ENCODE results near the gene PAIP1. TPM values are rescaled to one million over a fixed set of nuclear protein-coding genes. Genes with fewer than 3 reads are reported as not detected.
A peak's percentile ranks its signal among the peaks of the same experiment; 100 is the strongest.

Gene PAIP1
- total and polyA plus RNA-seq, 2 donors (not counting 3 experiments of a cell fraction or from before 2014, with no cell fraction given) = 69.1 to 90.1 TPM

DNA sequence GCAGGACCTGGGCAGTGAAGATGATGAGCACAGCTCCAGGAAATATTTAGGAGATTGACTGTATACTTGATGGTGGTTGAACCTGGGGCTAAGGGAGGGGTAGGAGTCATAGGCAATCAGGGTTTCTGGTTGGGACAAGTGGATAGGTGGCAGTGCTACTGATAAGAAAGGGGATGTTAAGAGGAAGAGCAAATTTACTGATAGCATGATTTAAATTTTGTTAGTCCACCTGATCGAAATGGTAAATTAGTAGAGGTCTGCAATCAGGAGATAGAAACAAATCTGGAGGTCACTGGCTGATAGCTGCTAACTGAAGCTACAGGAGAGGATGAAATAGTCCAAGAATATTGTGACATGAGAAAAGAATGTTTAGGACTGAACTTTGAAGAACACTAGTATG lies 36.3 kb downstream of the PAIP1 start:
- dilution Hi-C loops (cut with MboI; ENCODE audit: extremely low pct_ligation_motif_present, low sequenced_read_pairs) (no loop called here), intact Hi-C loops (cut with micrococcal nuclease) (no loop called here)
- H2AFZ ChIP-seq (ENCODE audit: low read depth, low read length) = no peak overlapping the region
- H3K9me1 ChIP-seq (replicated peaks; ENCODE audit: control insufficient read depth, extremely low read depth, insufficient read depth, low read length) = no peaks in the 10 kb centered on the region
- H3K27ac ChIP-seq (ENCODE audit: insufficient read depth, low read depth, low read length) = no peak overlapping the region
- no peak for DNase-seq (ENCODE audit: low read depth, low spot score)
- FAIRE-seq = no peak
- no peak overlapping the region for H3K4me2 ChIP-seq (ENCODE audit: insufficient read depth, low read length)
- H4K20me1 ChIP-seq (replicated peaks; ENCODE audit: control insufficient read depth, extremely low read depth, insufficient read depth, low read length) = no peaks in the 10 kb centered on the region
- peaks cover 5 to 7% of the 10 kb centered on the region in 2 experiments for H3K36me3 ChIP-seq (ENCODE audit: control insufficient read depth in 2 of 2, extremely low read depth in 1 of 2, insufficient read depth in 2 of 2, low read length in 2 of 2)
- H3K27me3 ChIP-seq (ENCODE audit: control insufficient read depth in 2 of 2, insufficient read depth in 2 of 2, low read length in 2 of 2) = no peaks in the 10 kb centered on the region
- H3K4me1 ChIP-seq (ENCODE audit: control insufficient read depth, extremely low read depth, insufficient read depth, low read length) = peaks cover under 1% of the 10 kb centered on the region
- no TSS peak for BruUV-seq (replicated peaks)
- H3K79me2 ChIP-seq (ENCODE audit: control insufficient read depth, insufficient read depth, low read length) = no peaks in the 10 kb centered on the region
- H3K9ac ChIP-seq (replicated peaks; ENCODE audit: extremely low read depth, insufficient read depth, low read length) = no peak overlapping the region
- ChIA-PET CTCF (no interaction called here), POLR2A (no interaction called here)
- H3K4me3 ChIP-seq (replicated peaks in 1 of 3; ENCODE audit: insufficient read depth in 1 of 3, low read depth in 1 of 3, low read length in 3 of 3) = no peak overlapping the region
- no peaks in the 10 kb centered on the region for H3K9me3 ChIP-seq (replicated peaks; ENCODE audit: control insufficient read depth, insufficient read depth, low read length)
- no peak for TF ChIP-seq EZH2 (IDR thresholded peaks at IDR 0.05; ENCODE audit: borderline replicate concordance, low read depth, low read length, severe bottlenecking)

DNA sequence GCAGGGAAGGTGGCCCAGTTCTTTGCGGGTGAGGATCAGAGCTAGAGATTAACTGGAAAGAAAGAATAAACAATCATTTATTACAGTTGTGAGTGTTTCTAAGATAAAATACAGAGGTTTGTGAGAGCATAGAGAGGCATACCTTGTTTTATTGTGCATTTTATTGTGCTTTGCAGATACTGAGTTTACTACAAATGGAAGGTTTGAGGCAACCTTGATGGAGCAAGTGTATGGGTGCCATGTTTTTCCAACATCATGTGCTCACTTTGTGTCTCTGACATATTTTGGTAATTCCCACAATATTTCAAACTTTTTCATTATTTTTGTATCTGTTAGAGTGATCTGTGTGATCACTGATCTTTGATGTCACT lies 41.2 kb downstream of the PAIP1 start:
- Histone ChIP-seq H3K27me3 (ENCODE audit: control insufficient read depth in 2 of 2, insufficient read depth in 2 of 2, low read length in 2 of 2) (no peaks in the 10 kb centered on the region), H4K20me1 (replicated peaks; ENCODE audit: control insufficient read depth, extremely low read depth, insufficient read depth, low read length) (no peaks in the 10 kb centered on the region), H3K4me1 (ENCODE audit: control insufficient read depth, extremely low read depth, insufficient read depth, low read length) (peaks cover 11% of the 10 kb centered on the region), H2AFZ (ENCODE audit: low read depth, low read length) (peak overlapping the region; percentile 80), H3K4me3 (replicated peaks in 1 of 3; ENCODE audit: insufficient read depth in 1 of 3, low read depth in 1 of 3, low read length in 3 of 3) (peak overlapping the region; percentile 66 to 93 (median 68)), H3K36me3 (ENCODE audit: control insufficient read depth in 2 of 2, extremely low read depth in 1 of 2, insufficient read depth in 2 of 2, low read length in 2 of 2) (no peaks in the 10 kb centered on the region), H3K9me1 (replicated peaks; ENCODE audit: control insufficient read depth, extremely low read depth, insufficient read depth, low read length) (no peaks in the 10 kb centered on the region), H3K9me3 (replicated peaks; ENCODE audit: control insufficient read depth, insufficient read depth, low read length) (no peaks in the 10 kb centered on the region), H3K79me2 (ENCODE audit: control insufficient read depth, insufficient read depth, low read length) (peaks cover 16% of the 10 kb centered on the region), H3K4me2 (ENCODE audit: insufficient read depth, low read length) (peak overlapping the region; percentile 93), H3K9ac (replicated peaks; ENCODE audit: extremely low read depth, insufficient read depth, low read length) (peak overlapping the region; percentile 97), H3K27ac (ENCODE audit: insufficient read depth, low read depth, low read length) (peak overlapping the region; percentile 92)
- dilution Hi-C loops (cut with MboI; ENCODE audit: extremely low pct_ligation_motif_present, low sequenced_read_pairs) = no loop called here
- CTCF ChIA-PET = interaction anchor here (0.9 to 2.8 kb wide), 4 partner anchors 27 to 203 kb away, joined by 4 to 26 read pairs (median 4); partner anchors contain the start of genes HMGCS1 and TMEM267
- DNase-seq (ENCODE audit: low read depth, low spot score) (no peak), FAIRE-seq (no peak)
- BruUV-seq (replicated peaks) = no TSS peak
- POLR2A ChIA-PET = interaction anchor here (1.3 kb wide), 1 partner anchor 32 kb away, joined by 9 read pairs; the partner anchor contains the start of gene TMEM267
- intact Hi-C loops (cut with micrococcal nuclease) = loop anchor here (1.0 to 10.0 kb wide), 3 partner anchors 31 to 1859 kb away; no protein-coding TSS in a partner anchor
- no peak for TF ChIP-seq JUN (IDR thresholded peaks at IDR 0.05; ENCODE audit: borderline replicate concordance, insufficient read depth, insufficient read length, low read depth)
- no peak for TF ChIP-seq FOS (IDR thresholded peaks at IDR 0.05; ENCODE audit: borderline replicate concordance, insufficient read depth, low read length)
- TF ChIP-seq POLR2A (IDR thresholded peaks at IDR 0.05; ENCODE audit: low read depth, low read length) = no peak
- TF ChIP-seq, protein P1, sequence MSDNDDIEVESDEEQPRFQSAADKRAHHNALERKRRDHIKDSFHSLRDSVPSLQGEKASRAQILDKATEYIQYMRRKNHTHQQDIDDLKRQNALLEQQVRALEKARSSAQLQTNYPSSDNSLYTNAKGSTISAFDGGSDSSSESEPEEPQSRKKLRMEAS (IDR thresholded peaks at IDR 0.05; ENCODE audit: insufficient read depth, insufficient read length) = no peak
- TF ChIP-seq, protein P2, sequence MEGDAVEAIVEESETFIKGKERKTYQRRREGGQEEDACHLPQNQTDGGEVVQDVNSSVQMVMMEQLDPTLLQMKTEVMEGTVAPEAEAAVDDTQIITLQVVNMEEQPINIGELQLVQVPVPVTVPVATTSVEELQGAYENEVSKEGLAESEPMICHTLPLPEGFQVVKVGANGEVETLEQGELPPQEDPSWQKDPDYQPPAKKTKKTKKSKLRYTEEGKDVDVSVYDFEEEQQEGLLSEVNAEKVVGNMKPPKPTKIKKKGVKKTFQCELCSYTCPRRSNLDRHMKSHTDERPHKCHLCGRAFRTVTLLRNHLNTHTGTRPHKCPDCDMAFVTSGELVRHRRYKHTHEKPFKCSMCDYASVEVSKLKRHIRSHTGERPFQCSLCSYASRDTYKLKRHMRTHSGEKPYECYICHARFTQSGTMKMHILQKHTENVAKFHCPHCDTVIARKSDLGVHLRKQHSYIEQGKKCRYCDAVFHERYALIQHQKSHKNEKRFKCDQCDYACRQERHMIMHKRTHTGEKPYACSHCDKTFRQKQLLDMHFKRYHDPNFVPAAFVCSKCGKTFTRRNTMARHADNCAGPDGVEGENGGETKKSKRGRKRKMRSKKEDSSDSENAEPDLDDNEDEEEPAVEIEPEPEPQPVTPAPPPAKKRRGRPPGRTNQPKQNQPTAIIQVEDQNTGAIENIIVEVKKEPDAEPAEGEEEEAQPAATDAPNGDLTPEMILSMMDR (IDR thresholded peaks at IDR 0.05; ENCODE audit: extremely low read depth in 1 of 2, insufficient read depth in 1 of 2, low read depth in 1 of 2, low read length in 2 of 2) = no peak
- TF ChIP-seq EZH2 (IDR thresholded peaks at IDR 0.05; ENCODE audit: borderline replicate concordance, low read depth, low read length, severe bottlenecking) = no peak
- no peak for TF ChIP-seq MYC (IDR thresholded peaks at IDR 0.05; ENCODE audit: low read depth, low read length)
- no peak for TF ChIP-seq GATA2 (IDR thresholded peaks at IDR 0.05; ENCODE audit: insufficient read depth, insufficient read length, low read depth, low read length)
- no peak for TF ChIP-seq POLR2AphosphoS5 (IDR thresholded peaks at IDR 0.05; ENCODE audit: insufficient read depth, low read depth, low read length)
